Measurements from ENCODE around the gene FLT3. TPM values are rescaled to one million over a fixed set of nuclear protein-coding genes. Genes with fewer than 3 reads are reported as not detected.

FLT3 gene
- total and polyA plus RNA-seq, 9 of the 15 experiments (the other 6 are each of a cell fraction or from before 2014, with no cell fraction given), result not detected

DNA sequence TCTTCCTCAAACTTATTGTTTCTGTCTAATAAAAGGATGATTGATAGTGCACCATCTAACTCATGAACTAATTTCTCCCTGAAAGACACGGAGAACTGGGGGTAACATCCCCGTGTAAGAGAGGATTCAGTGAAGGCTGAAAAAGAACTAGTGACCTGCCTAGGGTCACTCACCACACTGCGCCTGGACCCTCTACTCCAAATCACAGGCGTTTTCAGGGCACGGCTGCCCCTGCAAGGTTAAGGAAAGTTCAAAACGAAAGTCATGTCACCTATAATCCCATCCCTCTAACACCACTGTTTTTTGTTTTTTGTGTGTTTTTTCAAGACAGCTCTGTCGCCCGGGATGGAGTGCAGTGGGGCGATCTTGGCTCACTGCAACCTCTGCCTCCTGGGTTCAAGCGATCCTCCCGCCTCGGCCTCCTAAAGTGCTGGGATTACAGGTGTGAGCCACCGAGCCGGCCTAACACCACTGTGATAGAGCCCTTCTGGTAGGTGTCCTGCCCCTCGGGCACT lies 120.6 kb downstream of the FLT3 start (continued):
- TF ChIP-seq, protein P1, sequence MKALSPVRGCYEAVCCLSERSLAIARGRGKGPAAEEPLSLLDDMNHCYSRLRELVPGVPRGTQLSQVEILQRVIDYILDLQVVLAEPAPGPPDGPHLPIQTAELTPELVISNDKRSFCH (CRISPR knock-in tag; IDR thresholded peaks at IDR 0.05), result no peak
- TF ChIP-seq, protein P1 (tag; IDR thresholded peaks at IDR 0.05), result no peak
- TF ChIP-seq HOXB6 (CRISPR knock-in tag; IDR thresholded peaks at IDR 0.05; ENCODE audit: borderline replicate concordance), result no peak
- TF ChIP-seq ZNF311 (CRISPR knock-in tag; IDR thresholded peaks at IDR 0.05), result no peak
- TF ChIP-seq, protein P2, sequence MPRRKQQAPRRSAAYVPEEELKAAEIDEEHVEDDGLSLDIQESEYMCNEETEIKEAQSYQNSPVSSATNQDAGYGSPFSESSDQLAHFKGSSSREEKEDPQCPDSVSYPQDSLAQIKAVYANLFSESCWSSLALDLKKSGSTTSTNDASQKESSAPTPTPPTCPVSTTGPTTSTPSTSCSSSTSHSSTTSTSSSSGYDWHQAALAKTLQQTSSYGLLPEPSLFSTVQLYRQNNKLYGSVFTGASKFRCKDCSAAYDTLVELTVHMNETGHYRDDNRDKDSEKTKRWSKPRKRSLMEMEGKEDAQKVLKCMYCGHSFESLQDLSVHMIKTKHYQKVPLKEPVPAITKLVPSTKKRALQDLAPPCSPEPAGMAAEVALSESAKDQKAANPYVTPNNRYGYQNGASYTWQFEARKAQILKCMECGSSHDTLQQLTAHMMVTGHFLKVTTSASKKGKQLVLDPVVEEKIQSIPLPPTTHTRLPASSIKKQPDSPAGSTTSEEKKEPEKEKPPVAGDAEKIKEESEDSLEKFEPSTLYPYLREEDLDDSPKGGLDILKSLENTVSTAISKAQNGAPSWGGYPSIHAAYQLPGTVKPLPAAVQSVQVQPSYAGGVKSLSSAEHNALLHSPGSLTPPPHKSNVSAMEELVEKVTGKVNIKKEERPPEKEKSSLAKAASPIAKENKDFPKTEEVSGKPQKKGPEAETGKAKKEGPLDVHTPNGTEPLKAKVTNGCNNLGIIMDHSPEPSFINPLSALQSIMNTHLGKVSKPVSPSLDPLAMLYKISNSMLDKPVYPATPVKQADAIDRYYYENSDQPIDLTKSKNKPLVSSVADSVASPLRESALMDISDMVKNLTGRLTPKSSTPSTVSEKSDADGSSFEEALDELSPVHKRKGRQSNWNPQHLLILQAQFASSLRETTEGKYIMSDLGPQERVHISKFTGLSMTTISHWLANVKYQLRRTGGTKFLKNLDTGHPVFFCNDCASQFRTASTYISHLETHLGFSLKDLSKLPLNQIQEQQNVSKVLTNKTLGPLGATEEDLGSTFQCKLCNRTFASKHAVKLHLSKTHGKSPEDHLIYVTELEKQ (CRISPR knock-in tag; IDR thresholded peaks at IDR 0.05), result no peak
- no peak for TF ChIP-seq MTA1 (IDR thresholded peaks at IDR 0.05; ENCODE audit: borderline replicate concordance)
- TF ChIP-seq, protein P3, sequence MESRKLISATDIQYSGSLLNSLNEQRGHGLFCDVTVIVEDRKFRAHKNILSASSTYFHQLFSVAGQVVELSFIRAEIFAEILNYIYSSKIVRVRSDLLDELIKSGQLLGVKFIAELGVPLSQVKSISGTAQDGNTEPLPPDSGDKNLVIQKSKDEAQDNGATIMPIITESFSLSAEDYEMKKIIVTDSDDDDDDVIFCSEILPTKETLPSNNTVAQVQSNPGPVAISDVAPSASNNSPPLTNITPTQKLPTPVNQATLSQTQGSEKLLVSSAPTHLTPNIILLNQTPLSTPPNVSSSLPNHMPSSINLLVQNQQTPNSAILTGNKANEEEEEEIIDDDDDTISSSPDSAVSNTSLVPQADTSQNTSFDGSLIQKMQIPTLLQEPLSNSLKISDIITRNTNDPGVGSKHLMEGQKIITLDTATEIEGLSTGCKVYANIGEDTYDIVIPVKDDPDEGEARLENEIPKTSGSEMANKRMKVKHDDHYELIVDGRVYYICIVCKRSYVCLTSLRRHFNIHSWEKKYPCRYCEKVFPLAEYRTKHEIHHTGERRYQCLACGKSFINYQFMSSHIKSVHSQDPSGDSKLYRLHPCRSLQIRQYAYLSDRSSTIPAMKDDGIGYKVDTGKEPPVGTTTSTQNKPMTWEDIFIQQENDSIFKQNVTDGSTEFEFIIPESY (CRISPR knock-in tag; IDR thresholded peaks at IDR 0.05), result no peak
- no peak for TF ChIP-seq ELF2 (CRISPR knock-in tag; IDR thresholded peaks at IDR 0.05)
- TF ChIP-seq IRF2 (CRISPR knock-in tag; IDR thresholded peaks at IDR 0.05), result no peak

Data from K562 (cell line).